ENCODE data around the gene STYXL2.

DNA sequence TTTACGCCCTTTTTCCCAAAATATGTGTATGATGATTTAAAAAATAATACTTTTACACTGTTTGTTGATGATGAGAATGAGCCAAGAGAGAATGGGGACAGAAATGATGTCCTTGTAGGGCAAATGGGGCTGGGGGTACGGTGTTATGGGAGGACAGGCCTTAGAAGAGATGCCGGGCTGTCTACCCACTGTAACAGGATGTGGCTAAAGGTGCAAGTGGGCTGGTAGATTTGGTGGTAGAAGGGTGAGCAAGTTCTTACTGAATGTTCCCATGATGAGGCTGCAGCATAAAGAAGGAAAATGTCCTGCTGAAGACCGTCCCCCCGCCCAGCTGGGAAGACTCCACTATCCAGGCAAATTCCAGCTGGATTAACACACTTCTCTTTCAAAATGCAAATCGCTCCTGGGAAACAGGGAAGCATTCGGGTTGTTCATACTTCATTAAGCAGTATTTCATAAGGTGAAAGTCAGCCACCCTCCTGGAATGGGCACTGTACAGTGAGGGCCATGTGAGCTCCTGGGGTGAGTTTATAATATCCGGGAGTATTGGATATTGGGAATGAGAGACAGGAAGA, 17.7 kb upstream of the STYXL2 start:
- TF ChIP-seq POLR2A (IDR thresholded peaks at IDR 0.05; ENCODE audit: low read length) (no peak), GATA1 (IDR thresholded peaks at IDR 0.05; ENCODE audit: low read depth, low read length) (no peak)

Data from erythroblast (primary cell).